Body of pancreas (tissue), 4 donors: ENCODE results near the gene SLC25A12.

Experiments used
- POLR2A ChIP-seq, 3 donors: fragments of 450-650 bp; IDR thresholded peaks; one replicate each; pipeline ENCODE4 v1.6.1; 2016; ENCODE audit warnings: antibody characterized with exemption in 3 of 3, mild to moderate bottlenecking in 2 of 3
- TF ChIP-seq, protein P1 (sequence below), 7 experiments: fragments of 450-650 bp in 4 of 7; fragments of 200-600 bp in 3 of 7; sonication (generic) in 3 of 7; IDR thresholded peaks; one replicate each; pipeline ENCODE4 v1.5.1; 2016 to 2019; ENCODE audit warnings: antibody characterized with exemption in 7 of 7

DNA sequence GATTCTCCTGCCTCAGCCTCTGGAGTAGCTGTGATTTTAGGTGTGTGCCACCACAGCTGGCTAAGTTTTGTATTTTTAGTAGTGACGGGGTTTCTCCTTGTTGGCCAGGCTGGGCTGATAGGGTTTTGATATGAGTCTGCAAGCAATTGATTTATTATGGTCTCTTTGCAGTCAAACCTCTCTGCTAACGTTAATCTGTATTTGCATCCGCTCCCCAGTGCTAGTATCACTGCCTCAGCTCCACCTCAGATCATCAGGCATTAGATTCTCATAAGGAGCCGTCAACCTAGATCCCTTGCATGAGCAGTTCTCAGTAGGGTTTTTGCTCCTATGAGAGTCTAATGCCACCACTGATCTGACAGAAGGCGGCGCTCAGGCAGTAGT is 47.3 kb upstream of the SLC25A12 start:
- TF ChIP-seq, protein P1, sequence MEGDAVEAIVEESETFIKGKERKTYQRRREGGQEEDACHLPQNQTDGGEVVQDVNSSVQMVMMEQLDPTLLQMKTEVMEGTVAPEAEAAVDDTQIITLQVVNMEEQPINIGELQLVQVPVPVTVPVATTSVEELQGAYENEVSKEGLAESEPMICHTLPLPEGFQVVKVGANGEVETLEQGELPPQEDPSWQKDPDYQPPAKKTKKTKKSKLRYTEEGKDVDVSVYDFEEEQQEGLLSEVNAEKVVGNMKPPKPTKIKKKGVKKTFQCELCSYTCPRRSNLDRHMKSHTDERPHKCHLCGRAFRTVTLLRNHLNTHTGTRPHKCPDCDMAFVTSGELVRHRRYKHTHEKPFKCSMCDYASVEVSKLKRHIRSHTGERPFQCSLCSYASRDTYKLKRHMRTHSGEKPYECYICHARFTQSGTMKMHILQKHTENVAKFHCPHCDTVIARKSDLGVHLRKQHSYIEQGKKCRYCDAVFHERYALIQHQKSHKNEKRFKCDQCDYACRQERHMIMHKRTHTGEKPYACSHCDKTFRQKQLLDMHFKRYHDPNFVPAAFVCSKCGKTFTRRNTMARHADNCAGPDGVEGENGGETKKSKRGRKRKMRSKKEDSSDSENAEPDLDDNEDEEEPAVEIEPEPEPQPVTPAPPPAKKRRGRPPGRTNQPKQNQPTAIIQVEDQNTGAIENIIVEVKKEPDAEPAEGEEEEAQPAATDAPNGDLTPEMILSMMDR (IDR thresholded peaks at IDR 0.05), result no peak
- TF ChIP-seq POLR2A (IDR thresholded peaks at IDR 0.05), result no peak
